HepG2 (cell line): ENCODE data around the gene ACAP1. TPM values are rescaled to one million over a fixed set of nuclear protein-coding genes. Genes with fewer than 3 reads are reported as not detected.

Source experiments
- ATAC-seq: fragments of 200-7000 bp; cut with Tn5 transposase; 3 replicates; pipeline ENCODE4 v1.9.1; 2020; ENCODE audit warnings: mild to moderate bottlenecking, moderate library complexity
- BruUV-seq: library from RNA; stranded (reverse); fragments of 400-500 nt; replicated peaks from 2 replicates; lab custom pipeline; 2021; lab: Mats Ljungman, UMichigan
- CTCF ChIA-PET: fragments of 300-600 bp; formaldehyde crosslinking; extraction: SDS; loops from one replicate; lab custom pipeline; 2021; ENCODE audit warnings: low total read pairs, inconsistent platforms, low intra/inter-chr PET ratio; lab: Yijun Ruan, JAX
- POLR2A ChIA-PET: fragments of 350-600 bp; sonication (Branson Sonifier 250); formaldehyde crosslinking; loops from one replicate; lab custom pipeline; 2020; ENCODE audit warnings: antibody characterized with exemption, inconsistent platforms; lab: Yijun Ruan, JAX
- DNase-seq: peaks from one replicate; pipeline ENCODE4 v3.0.0-alpha.2; 2015; ENCODE audit warnings: low spot score
- FAIRE-seq: peaks from 3 replicates; lab custom pipeline; 2011; peaks lifted over from hg19 to GRCh38; lab: Jason Lieb, UNC
- H2AFZ ChIP-seq: one replicate; pipeline ENCODE4 v1.6.1; 2011; ENCODE audit warnings: low read length, inconsistent platforms
- H3K27ac ChIP-seq: fragments of 300-600 bp; 3 replicates; pipeline ENCODE4 v1.8.0; 2011; ENCODE audit warnings: mixed run types, mild to moderate bottlenecking, mixed read lengths, low read length, inconsistent platforms; ENCODE audit not compliant: insufficient read depth; ENCODE audit errors: extremely low read length
- H3K27me3 ChIP-seq, 2 experiments: fragments of 200-600 bp in 1 of 2; 2 replicates in 1 of 2; 3 replicates in 1 of 2; pipeline versions ENCODE4 v1.6.0 to v1.8.0; 2011; ENCODE audit warnings: low read length in 2 of 2, mild to moderate bottlenecking in 2 of 2, moderate library complexity in 2 of 2, inconsistent platforms in 1 of 2; ENCODE audit not compliant: insufficient read depth in 2 of 2, control insufficient read depth in 1 of 2
- H3K36me3 ChIP-seq, 2 experiments: fragments of 200-600 bp in 1 of 2; replicated peaks in 1 of 2; 2 replicates in 1 of 2; 3 replicates in 1 of 2; pipeline versions ENCODE4 v1.5.1 to v1.8.0; 2011; ENCODE audit warnings: low read length in 2 of 2, inconsistent platforms in 1 of 2; ENCODE audit not compliant: insufficient read depth in 2 of 2, control insufficient read depth in 1 of 2
- H3K4me1 ChIP-seq: 2 replicates; pipeline ENCODE4 v1.5.1; 2012; ENCODE audit warnings: low read length, inconsistent platforms; ENCODE audit not compliant: insufficient read depth
- H3K4me2 ChIP-seq: 2 replicates; pipeline ENCODE4 v1.6.0; 2011; ENCODE audit warnings: low read depth, low read length, inconsistent platforms
- H3K4me3 ChIP-seq, 3 experiments: fragments of 200-600 bp in 1 of 3; sonication (generic), shearing (Covaris generic) in 1 of 3; replicated peaks in 1 of 3; 2 replicates each; pipeline ENCODE4 v1.5.1; 2011 to 2016; ENCODE audit warnings: low read length in 3 of 3, inconsistent platforms in 2 of 3, low read depth in 2 of 3, mild to moderate bottlenecking in 2 of 3, control low read depth in 1 of 3, mixed read lengths in 1 of 3; ENCODE audit not compliant: insufficient read depth in 1 of 3
- H3K79me2 ChIP-seq: one replicate; pipeline ENCODE4 v1.6.1; 2011; ENCODE audit warnings: low read length, inconsistent platforms; ENCODE audit not compliant: insufficient read depth
- H3K9ac ChIP-seq: 2 replicates; pipeline ENCODE4 v1.6.0; 2011; ENCODE audit warnings: mild to moderate bottlenecking, low read depth, low read length, inconsistent platforms; ENCODE audit not compliant: insufficient read depth
- H3K9me3 ChIP-seq: 2 replicates; pipeline ENCODE4 v1.5.1; 2012; ENCODE audit warnings: mild to moderate bottlenecking, low read length
- H4K20me1 ChIP-seq: 2 replicates; pipeline ENCODE4 v1.6.0; 2011; ENCODE audit warnings: inconsistent platforms, mild to moderate bottlenecking, low read length, moderate library complexity; ENCODE audit not compliant: insufficient read depth
- ARHGAP35 ChIP-seq: sonication (generic); formaldehyde crosslinking; IDR thresholded peaks from 2 replicates; pipeline ENCODE4 v1.9.0; 2022; ENCODE audit warnings: mild to moderate bottlenecking, inconsistent platforms, moderate library complexity, missing genetic modification reagents, borderline replicate concordance
- ATF7-NPFF ChIP-seq: sonication (generic); formaldehyde crosslinking; IDR thresholded peaks from 2 replicates; pipeline ENCODE4 v1.8.1; 2023; ENCODE audit warnings: mild to moderate bottlenecking, low read depth, missing genetic modification reagents, moderate library complexity
- GATAD1 ChIP-seq: IDR thresholded peaks from 2 replicates; pipeline ENCODE4 v1.6.1; 2016; ENCODE audit warnings: missing genetic modification reagents, missing compliant biosample characterization
- TOPORS ChIP-seq: sonication (generic); formaldehyde crosslinking; IDR thresholded peaks from 2 replicates; pipeline ENCODE4 v1.8.0; 2023; ENCODE audit warnings: mild to moderate bottlenecking, missing genetic modification reagents
- ZNF17 ChIP-seq: sonication (generic); formaldehyde crosslinking; IDR thresholded peaks from 2 replicates; pipeline ENCODE4 v1.5.0; 2020; ENCODE audit warnings: mild to moderate bottlenecking, missing genetic modification reagents
- ZNF263 ChIP-seq: sonication (generic); formaldehyde crosslinking; IDR thresholded peaks from 2 replicates; pipeline ENCODE4 v1.4.0; 2020; ENCODE audit warnings: missing genetic modification reagents
- ZNF691 ChIP-seq: sonication (generic); formaldehyde crosslinking; IDR thresholded peaks from 2 replicates; pipeline ENCODE4 v1.4.0; 2020; ENCODE audit warnings: missing genetic modification reagents, low read depth, mild to moderate bottlenecking, borderline replicate concordance
- ZNF746 ChIP-seq: sonication (generic); formaldehyde crosslinking; IDR thresholded peaks from 2 replicates; pipeline ENCODE4 v1.8.0; 2022; ENCODE audit warnings: mild to moderate bottlenecking, missing genetic modification reagents
- WGBS: methylation state at CpG from one replicate; pipeline ENCODE4 v1.1.6; 2017; ENCODE audit warnings: low lambda C conversion rate; 5-methylcytosine and 5-hydroxymethylcytosine counted together
- in situ Hi-C: cut with HindIII; loops from 2 replicates; pipeline ENCODE4 v1.10.0; 2017; ENCODE audit warnings: low pct_unique_long_range_greater_than_20kb; ENCODE audit not compliant: extremely low pct_ligation_motif_present
- intact Hi-C: fragments of 100-400 bp; cut with micrococcal nuclease; formaldehyde crosslinking; loops from one replicate; pipeline ENCODE4 v1.10.0; 2022; ENCODE audit not compliant: unreplicated experiment
- polyA plus RNA-seq, 8 experiments: library from polyadenylated mRNA; depleted of rRNA in 3 of 8; stranded (reverse) in 7 of 8; unstranded in 1 of 8; fragments of >200 nt; fragmentation: Illumina TruSeq in 4 of 8; extraction: Trizol in 4 of 8; gene quantifications; 2 replicates each; pipeline versions ENCODE4 v1.2.1 to v1.2.3, GENCODE V29; 2011 to 2016; ENCODE audit warnings: low read depth in 4 of 8, missing spikeins in 1 of 8, mixed read lengths in 1 of 8; ENCODE audit not compliant: insufficient read depth in 1 of 8
- total RNA-seq, 5 experiments: library from RNA; depleted of rRNA; stranded (reverse); fragments of >200 nt; fragmentation: Illumina TruSeq; extraction: Trizol; gene quantifications; 2 replicates each; pipeline ENCODE4 v1.2.3, GENCODE V29; 2016; ENCODE audit warnings: low read depth in 1 of 5

Gene ACAP1
- total and polyA plus RNA-seq, 2 of the 13 experiments (the other 11 are each of a cell fraction or from before 2014, with no cell fraction given): 1.3 to 2.5 TPM

- peak; percentile 73; the same call in 1 of the 2 replicates for TF ChIP-seq TOPORS (CRISPR knock-in tag)
- peak; percentile 81 for TF ChIP-seq ATF7-NPFF (CRISPR knock-in tag)
- TF ChIP-seq ARHGAP35 (CRISPR knock-in tag): peak; percentile 33; the same call in 1 of the 2 replicates
- TF ChIP-seq GATAD1 (CRISPR knock-in tag): no peak
- TF ChIP-seq ZNF17 (CRISPR knock-in tag): no peak
- TF ChIP-seq, all 625 proteins: peak for 178
These were observed 58.3 kb downstream of the ACAP1 start, which contains the start of gene PLSCR3 (continued) for GRCh38 chr17:7394452-7395191.

GRCh38 chr17:7396147-7396546 is 59.8 kb downstream of the ACAP1 start:
- Histone ChIP-seq H3K36me3 (no peaks in the 10 kb centered on the region; a peak in 1 of 5 replicates), H3K27ac (no peak overlapping the region), H3K9ac (no peak overlapping the region)
- FAIRE-seq: no peak
- no TSS peak for BruUV-seq
- TF ChIP-seq ZNF746 (CRISPR knock-in tag) (no peak), ZNF263 (CRISPR knock-in tag) (peak; percentile 45; the same call in 1 of the 2 replicates), ZNF691 (CRISPR knock-in tag) (peak; percentile 74; the same call in 1 of the 2 replicates)
- TF ChIP-seq, all 625 proteins: peak for 2
- no peaks in the 10 kb centered on the region for H4K20me1 ChIP-seq
- WGBS: 66% methylated on average over 4 of the region's 4 CpGs
- H3K4me3 ChIP-seq: no peak overlapping the region
- H3K4me1 ChIP-seq: peaks cover 14% of the 10 kb centered on the region
- ChIA-PET POLR2A (interaction anchor here (0.7 kb wide), 1 partner anchor 115 kb away, joined by 3 read pairs; no protein-coding TSS in a partner anchor), CTCF (no interaction called here)
- in situ Hi-C loops: no loop called here
- no peaks in the 10 kb centered on the region; a peak in 1 of 5 replicates for H3K27me3 ChIP-seq
- no peak overlapping the region for H2AFZ ChIP-seq
- intact Hi-C loops: no loop called here
- H3K79me2 ChIP-seq: no peaks in the 10 kb centered on the region
- H3K9me3 ChIP-seq: no peaks in the 10 kb centered on the region
- no peak for DNase-seq
- no peak for ATAC-seq
- no peak overlapping the region for H3K4me2 ChIP-seq
